GM23338 (cell line): ENCODE measurements around the gene CENPS. TPM values are rescaled to one million over a fixed set of nuclear protein-coding genes. Genes with fewer than 3 reads are reported as not detected.

ENCODE experiments used
- ATAC-seq: fragments of 200-7000 bp; cut with Tn5 transposase; 3 replicates; pipeline ENCODE4 v1.9.1; 2020
- DNase-seq: peaks from one replicate; pipeline ENCODE4 v3.0.0-alpha.2; 2015; ENCODE audit warnings: low spot score
- H2AFZ ChIP-seq: fragments of 200-600 bp; sonication (generic); 2 replicates; pipeline ENCODE4 v1.8.0; 2016; ENCODE audit warnings: antibody characterized with exemption, mild to moderate bottlenecking, moderate library complexity
- H3F3A ChIP-seq: fragments of 200-600 bp; sonication (generic); replicated peaks from 2 replicates; pipeline ENCODE4 v1.8.0; 2017; ENCODE audit warnings: antibody characterized with exemption, mixed run types, low read depth
- H3K27ac ChIP-seq: fragments of 200-600 bp; sonication (generic); 2 replicates; pipeline ENCODE4 v1.6.1; 2016; ENCODE audit warnings: low read depth
- H3K27me3 ChIP-seq: fragments of 200-600 bp; sonication (generic); 2 replicates; pipeline ENCODE4 v1.8.0; 2016; ENCODE audit warnings: mild to moderate bottlenecking, mixed run types, moderate library complexity; ENCODE audit not compliant: insufficient read depth
- H3K36me3 ChIP-seq: fragments of 200-600 bp; sonication (generic); 2 replicates; pipeline ENCODE4 v1.8.0; 2016; ENCODE audit warnings: mild to moderate bottlenecking; ENCODE audit not compliant: insufficient read depth
- H3K4me1 ChIP-seq: fragments of 200-600 bp; sonication (generic); 2 replicates; pipeline ENCODE4 v1.8.0; 2016; ENCODE audit warnings: mild to moderate bottlenecking, moderate library complexity; ENCODE audit not compliant: insufficient read depth
- H3K4me2 ChIP-seq: fragments of 200-600 bp; sonication (generic); 2 replicates; pipeline ENCODE4 v1.7.1; 2017; ENCODE audit warnings: mixed run types
- H3K4me3 ChIP-seq: fragments of 200-600 bp; sonication (generic); 2 replicates; pipeline ENCODE4 v1.6.1; 2016; ENCODE audit warnings: mixed run types
- H3K79me2 ChIP-seq: fragments of 200-600 bp; sonication (generic); replicated peaks from 2 replicates; pipeline ENCODE4 v1.8.0; 2017; ENCODE audit warnings: mild to moderate bottlenecking; ENCODE audit not compliant: insufficient read depth
- H3K9me2 ChIP-seq: fragments of 200-600 bp; sonication (generic); 2 replicates; pipeline ENCODE4 v1.8.0; 2017; ENCODE audit not compliant: insufficient read depth
- H4K20me1 ChIP-seq: fragments of 200-600 bp; sonication (generic); replicated peaks from 2 replicates; pipeline ENCODE4 v1.8.0; 2017; ENCODE audit warnings: mild to moderate bottlenecking; ENCODE audit not compliant: insufficient read depth
- H3K27ac Mint-ChIP-seq: 2 replicates; pipeline ENCODE4 v1.8.0; 2020; ENCODE audit warnings: inconsistent platforms, mild to moderate bottlenecking, moderate library complexity, mixed read lengths
- H3K27me3 Mint-ChIP-seq: 3 replicates; pipeline ENCODE4 v1.8.0; 2022; ENCODE audit warnings: low read depth, mild to moderate bottlenecking, moderate library complexity, mixed read lengths, inconsistent platforms; ENCODE audit not compliant: insufficient read depth, poor library complexity
- H3K36me3 Mint-ChIP-seq: 3 replicates; pipeline ENCODE4 v1.8.0; 2021; ENCODE audit warnings: low read depth, mild to moderate bottlenecking, inconsistent platforms, moderate library complexity, mixed read lengths
- H3K4me1 Mint-ChIP-seq: 3 replicates; pipeline ENCODE4 v1.8.0; 2020; ENCODE audit warnings: mild to moderate bottlenecking, inconsistent platforms, mixed read lengths
- H3K4me3 Mint-ChIP-seq: 3 replicates; pipeline ENCODE4 v1.8.0; 2021; ENCODE audit warnings: moderate library complexity, mild to moderate bottlenecking, inconsistent platforms, mixed read lengths
- H3K9me3 Mint-ChIP-seq: 3 replicates; pipeline ENCODE4 v1.8.0; 2020; ENCODE audit warnings: moderate library complexity, mild to moderate bottlenecking, inconsistent platforms, mixed read lengths
- CREB1 ChIP-seq: fragments of 250-450 bp; sonication (Bioruptor Pico); IDR thresholded peaks from 2 replicates; pipeline ENCODE4 v1.5.0; 2020; ENCODE audit warnings: low read depth, mild to moderate bottlenecking, moderate library complexity
- ETS1 ChIP-seq: IDR thresholded peaks from 2 replicates; pipeline ENCODE4 v1.6.1; 2016; ENCODE audit warnings: antibody characterized with exemption
- EZH2 ChIP-seq: fragments of 200-600 bp; sonication (generic); IDR thresholded peaks from one replicate; pipeline ENCODE4 v1.8.0; 2017; ENCODE audit warnings: antibody characterized with exemption, mild to moderate bottlenecking, low read depth; ENCODE audit not compliant: unreplicated experiment
- EZH2phosphoT487 ChIP-seq: fragments of 200-600 bp; sonication (generic); IDR thresholded peaks from one replicate; pipeline ENCODE4 v1.8.1; 2018; ENCODE audit warnings: antibody characterized with exemption; ENCODE audit not compliant: unreplicated experiment
- JUNB ChIP-seq: IDR thresholded peaks from one replicate; pipeline ENCODE4 v1.6.1; 2016; ENCODE audit warnings: antibody characterized with exemption; ENCODE audit not compliant: unreplicated experiment
- NANOG ChIP-seq: IDR thresholded peaks from 2 replicates; pipeline ENCODE4 v1.6.1; 2016; ENCODE audit warnings: antibody characterized with exemption, borderline replicate concordance
- POLR2AphosphoS5 ChIP-seq: IDR thresholded peaks from 2 replicates; pipeline ENCODE4 v1.6.1; 2016; ENCODE audit warnings: antibody characterized with exemption, low read depth
- STAT1 ChIP-seq: IDR thresholded peaks from one replicate; pipeline ENCODE4 v1.6.1; 2016; ENCODE audit warnings: antibody characterized with exemption; ENCODE audit not compliant: unreplicated experiment
- ZNF114 ChIP-seq: fragments of 250-450 bp; sonication (Bioruptor Pico); IDR thresholded peaks from 2 replicates; pipeline ENCODE4 v1.5.0; 2020; ENCODE audit warnings: mild to moderate bottlenecking, moderate library complexity
- ZNF331 ChIP-seq: fragments of 250-450 bp; sonication (Bioruptor Pico); IDR thresholded peaks from 2 replicates; pipeline ENCODE4 v1.5.0; 2020; ENCODE audit warnings: low read depth, mild to moderate bottlenecking, moderate library complexity
- ZNF462 ChIP-seq: fragments of 250-450 bp; sonication (Bioruptor Pico); IDR thresholded peaks from 2 replicates; pipeline ENCODE4 v1.5.0; 2020; ENCODE audit warnings: mild to moderate bottlenecking, moderate library complexity
- polyA plus RNA-seq: library from polyadenylated mRNA; unstranded; fragments of >200 nt; fragmentation: Nextera tagmentation; extraction: Ambion mirVana; gene quantifications from 2 replicates; pipeline ENCODE4 v1.2.1, GENCODE V29; 2016
- total RNA-seq: library from RNA; depleted of rRNA; stranded (reverse); fragments of >200 nt; shearing (Covaris generic); gene quantifications from 2 replicates; pipeline ENCODE4 v1.2.3, GENCODE V29; 2014
- TF ChIP-seq, protein P1 (sequence below): IDR thresholded peaks from one replicate; pipeline ENCODE4 v1.6.1; 2018; ENCODE audit warnings: antibody characterized with exemption; ENCODE audit not compliant: unreplicated experiment
- TF ChIP-seq, protein P2 (sequence below), 2 experiments: fragments of 200-600 bp in 1 of 2; sonication (generic) in 1 of 2; conservative IDR thresholded peaks; 2 replicates each; pipeline versions ENCODE4 v1.5.1 to v1.6.1; 2016 to 2017; ENCODE audit warnings: antibody characterized with exemption in 2 of 2, low read depth in 2 of 2, mild to moderate bottlenecking in 2 of 2, moderate library complexity in 1 of 2

The CENPS gene
- total and polyA plus RNA-seq, 2 experiments from 2014 or later, result 4.7 to 31.3 TPM

- H3K9me2 ChIP-seq, result no peaks in the 10 kb centered on the region
- H3K79me2 ChIP-seq, result no peaks in the 10 kb centered on the region
- ATAC-seq (no peak), DNase-seq (no peak)
- H3K4me2 ChIP-seq, result no peak overlapping the region
- H3K27me3 ChIP-seq, result no peaks in the 10 kb centered on the region
- Mint-ChIP-seq H3K4me1 (no peaks in the 10 kb centered on the region), H3K4me3 (no peak overlapping the region), H3K27ac (no peak overlapping the region), H3K36me3 (peaks cover 4% of the 10 kb centered on the region; the same call in 2 of the 3 replicates), H3K9me3 (no peaks in the 10 kb centered on the region), H3K27me3 (peaks cover 3% of the 10 kb centered on the region)
- H2AFZ ChIP-seq, result no peak overlapping the region
- no peak overlapping the region for H3K4me3 ChIP-seq
- no peaks in the 10 kb centered on the region for H3F3A ChIP-seq
- no peaks in the 10 kb centered on the region for H3K36me3 ChIP-seq
- H4K20me1 ChIP-seq, result no peaks in the 10 kb centered on the region; the same call in 1 of the 2 replicates
- TF ChIP-seq EZH2, result no peak
- TF ChIP-seq, protein P1, sequence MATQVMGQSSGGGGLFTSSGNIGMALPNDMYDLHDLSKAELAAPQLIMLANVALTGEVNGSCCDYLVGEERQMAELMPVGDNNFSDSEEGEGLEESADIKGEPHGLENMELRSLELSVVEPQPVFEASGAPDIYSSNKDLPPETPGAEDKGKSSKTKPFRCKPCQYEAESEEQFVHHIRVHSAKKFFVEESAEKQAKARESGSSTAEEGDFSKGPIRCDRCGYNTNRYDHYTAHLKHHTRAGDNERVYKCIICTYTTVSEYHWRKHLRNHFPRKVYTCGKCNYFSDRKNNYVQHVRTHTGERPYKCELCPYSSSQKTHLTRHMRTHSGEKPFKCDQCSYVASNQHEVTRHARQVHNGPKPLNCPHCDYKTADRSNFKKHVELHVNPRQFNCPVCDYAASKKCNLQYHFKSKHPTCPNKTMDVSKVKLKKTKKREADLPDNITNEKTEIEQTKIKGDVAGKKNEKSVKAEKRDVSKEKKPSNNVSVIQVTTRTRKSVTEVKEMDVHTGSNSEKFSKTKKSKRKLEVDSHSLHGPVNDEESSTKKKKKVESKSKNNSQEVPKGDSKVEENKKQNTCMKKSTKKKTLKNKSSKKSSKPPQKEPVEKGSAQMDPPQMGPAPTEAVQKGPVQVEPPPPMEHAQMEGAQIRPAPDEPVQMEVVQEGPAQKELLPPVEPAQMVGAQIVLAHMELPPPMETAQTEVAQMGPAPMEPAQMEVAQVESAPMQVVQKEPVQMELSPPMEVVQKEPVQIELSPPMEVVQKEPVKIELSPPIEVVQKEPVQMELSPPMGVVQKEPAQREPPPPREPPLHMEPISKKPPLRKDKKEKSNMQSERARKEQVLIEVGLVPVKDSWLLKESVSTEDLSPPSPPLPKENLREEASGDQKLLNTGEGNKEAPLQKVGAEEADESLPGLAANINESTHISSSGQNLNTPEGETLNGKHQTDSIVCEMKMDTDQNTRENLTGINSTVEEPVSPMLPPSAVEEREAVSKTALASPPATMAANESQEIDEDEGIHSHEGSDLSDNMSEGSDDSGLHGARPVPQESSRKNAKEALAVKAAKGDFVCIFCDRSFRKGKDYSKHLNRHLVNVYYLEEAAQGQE, result no peak
- TF ChIP-seq ZNF462 (CRISPR knock-in tag), result no peak
- no peak for TF ChIP-seq ZNF331 (CRISPR knock-in tag)
- no peak for TF ChIP-seq CREB1
- TF ChIP-seq ETS1, result no peak
- TF ChIP-seq ZNF114 (CRISPR knock-in tag), result no peak
- no peak for TF ChIP-seq POLR2AphosphoS5
- TF ChIP-seq JUNB, result no peak
- TF ChIP-seq STAT1, result no peak
- no peak for TF ChIP-seq EZH2phosphoT487
- TF ChIP-seq, protein P2, sequence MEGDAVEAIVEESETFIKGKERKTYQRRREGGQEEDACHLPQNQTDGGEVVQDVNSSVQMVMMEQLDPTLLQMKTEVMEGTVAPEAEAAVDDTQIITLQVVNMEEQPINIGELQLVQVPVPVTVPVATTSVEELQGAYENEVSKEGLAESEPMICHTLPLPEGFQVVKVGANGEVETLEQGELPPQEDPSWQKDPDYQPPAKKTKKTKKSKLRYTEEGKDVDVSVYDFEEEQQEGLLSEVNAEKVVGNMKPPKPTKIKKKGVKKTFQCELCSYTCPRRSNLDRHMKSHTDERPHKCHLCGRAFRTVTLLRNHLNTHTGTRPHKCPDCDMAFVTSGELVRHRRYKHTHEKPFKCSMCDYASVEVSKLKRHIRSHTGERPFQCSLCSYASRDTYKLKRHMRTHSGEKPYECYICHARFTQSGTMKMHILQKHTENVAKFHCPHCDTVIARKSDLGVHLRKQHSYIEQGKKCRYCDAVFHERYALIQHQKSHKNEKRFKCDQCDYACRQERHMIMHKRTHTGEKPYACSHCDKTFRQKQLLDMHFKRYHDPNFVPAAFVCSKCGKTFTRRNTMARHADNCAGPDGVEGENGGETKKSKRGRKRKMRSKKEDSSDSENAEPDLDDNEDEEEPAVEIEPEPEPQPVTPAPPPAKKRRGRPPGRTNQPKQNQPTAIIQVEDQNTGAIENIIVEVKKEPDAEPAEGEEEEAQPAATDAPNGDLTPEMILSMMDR (conservative IDR thresholded peaks at IDR 0.05; ENCODE audit: low read depth in 2 of 2), result no peak
- TF ChIP-seq NANOG, result no peak
- H3K4me1 ChIP-seq, result no peaks in the 10 kb centered on the region
- H3K27ac ChIP-seq, result no peak overlapping the region
Observed at GRCh38 chr1:10440305-10440704, 10.1 kb downstream of the CENPS start.
